Stomach (tissue), 9 donors: Measurements from ENCODE around the gene BTBD10. TPM values are rescaled to one million over a fixed set of nuclear protein-coding genes. Genes with fewer than 3 reads are reported as not detected.

Experiments used
- DNase-seq, 2 donors: peaks; one replicate each; pipeline versions ENCODE4 v3.0.0 to v3.0.0-alpha.2; 2013 to 2019
- H3K27ac ChIP-seq, 5 donors: fragments of 200-600 bp in 4 of 5; sonication (generic) in 4 of 5; one replicate each; pipeline ENCODE4 v1.5.1; 2013 to 2019; ENCODE audit warnings: mild to moderate bottlenecking in 1 of 5, moderate library complexity in 1 of 5
- H3K27me3 ChIP-seq, 3 donors: fragments of 200-600 bp; sonication (generic); one replicate each; pipeline ENCODE4 v1.5.1; 2017 to 2019; ENCODE audit warnings: mixed run types in 1 of 3
- H3K36me3 ChIP-seq, 4 donors: fragments of 200-600 bp; sonication (generic); 1 replicate in 3 of 4; 2 replicates in 1 of 4; pipeline ENCODE4 v1.5.1; 2016 to 2019
- H3K4me1 ChIP-seq, 4 donors: fragments of 200-600 bp; sonication (generic); one replicate each; pipeline ENCODE4 v1.5.1; 2016 to 2019
- H3K4me3 ChIP-seq, 4 donors: fragments of 200-600 bp; sonication (generic) in 3 of 4; one replicate each; pipeline ENCODE4 v1.5.1; 2016 to 2019; ENCODE audit warnings: mild to moderate bottlenecking in 1 of 4
- H3K9me3 ChIP-seq, 4 donors: fragments of 200-600 bp; sonication (generic); one replicate each; pipeline ENCODE4 v1.5.1; 2016 to 2019
- EP300 ChIP-seq: sonication (generic); formaldehyde crosslinking; IDR thresholded peaks from one replicate; pipeline ENCODE4 v1.6.1; 2017; ENCODE audit warnings: antibody characterized with exemption
- POLR2A ChIP-seq, 4 donors: fragments of 450-650 bp; IDR thresholded peaks; one replicate each; pipeline ENCODE4 v1.6.1; 2016; ENCODE audit warnings: antibody characterized with exemption in 4 of 4, control low read depth in 2 of 4, mild to moderate bottlenecking in 1 of 4, moderate library complexity in 1 of 4
- POLR2AphosphoS5 ChIP-seq, 3 donors: sonication (generic); formaldehyde crosslinking; IDR thresholded peaks; one replicate each; pipeline ENCODE4 v1.6.1; 2016; ENCODE audit warnings: antibody characterized with exemption in 3 of 3
- WGBS, 5 donors: extraction: QIAGEN DNeasy Blood & Tissue Kit in 3 of 5; methylation state at CpG; one replicate each; pipeline versions ENCODE4 v1.1.5 to v1.1.7; 2013 to 2018; 5-methylcytosine and 5-hydroxymethylcytosine counted together
- intact Hi-C: fragments of 100-400 bp; cut with DNase I; formaldehyde crosslinking; loops from one replicate; pipeline ENCODE4 v1.15.1; 2023; ENCODE audit warnings: low total_unique reads
- polyA plus RNA-seq, 3 donors: library from polyadenylated mRNA; stranded (reverse); fragments of 200-250 nt; gene quantifications; one replicate each; pipeline ENCODE4 v1.2.3, GENCODE V29; 2013
- total RNA-seq, 5 donors: library from RNA; depleted of rRNA; stranded (reverse); fragments of >200 nt; gene quantifications; one replicate each; pipeline versions ENCODE4 v1.1.0 to v1.2.3, GENCODE V29; 2014 to 2016
- TF ChIP-seq, protein P1 (sequence below), 7 experiments: fragments of 450-650 bp in 4 of 7; fragments of 200-600 bp in 3 of 7; sonication (generic) in 3 of 7; IDR thresholded peaks; one replicate each; pipeline ENCODE4 v1.5.1; 2016 to 2019; ENCODE audit warnings: antibody characterized with exemption in 7 of 7, control low read depth in 2 of 7, mild to moderate bottlenecking in 1 of 7
- donor health status: healthy with polysubstance abuse.
- donor health status: Bipolar disorder and iron deficiency.
- donor health status: healthy.

Gene BTBD10
- total and polyA plus RNA-seq, 8 donors, result 2.0 to 111 (median 29.3) TPM

DNA sequence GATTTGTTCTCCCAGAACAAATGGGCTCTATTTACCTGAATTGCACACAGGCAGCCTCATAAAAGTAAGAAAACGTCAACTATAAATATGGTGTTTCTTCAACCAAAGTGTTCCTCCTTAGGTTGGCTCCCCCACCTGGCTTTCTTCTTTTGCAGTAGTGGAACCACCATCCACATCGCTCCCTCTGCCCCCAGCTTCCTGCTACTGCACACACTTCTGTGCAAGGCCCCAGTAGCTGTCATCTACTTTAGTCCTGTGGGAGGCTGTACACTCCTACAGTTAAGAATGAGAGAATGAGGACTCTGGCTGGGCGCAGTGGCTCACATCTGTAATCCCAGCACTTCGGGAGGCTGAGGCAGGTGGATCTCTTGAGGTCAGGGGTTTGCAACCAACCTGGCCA is 95.9 kb downstream of the BTBD10 start:
- Histone ChIP-seq H3K9me3 (no peaks in the 10 kb centered on the region), H3K27me3 (no peaks in the 10 kb centered on the region), H3K27ac (no peak overlapping the region), H3K4me3 (no peak overlapping the region), H3K36me3 (peaks cover 42 to 100% (median 97%) of the 10 kb centered on the region in 4 donors), H3K4me1 (no peaks in the 10 kb centered on the region)
- DNase-seq, result no peak
- intact Hi-C loops, result no loop called here
- TF ChIP-seq EP300, result no peak
- TF ChIP-seq, protein P1, sequence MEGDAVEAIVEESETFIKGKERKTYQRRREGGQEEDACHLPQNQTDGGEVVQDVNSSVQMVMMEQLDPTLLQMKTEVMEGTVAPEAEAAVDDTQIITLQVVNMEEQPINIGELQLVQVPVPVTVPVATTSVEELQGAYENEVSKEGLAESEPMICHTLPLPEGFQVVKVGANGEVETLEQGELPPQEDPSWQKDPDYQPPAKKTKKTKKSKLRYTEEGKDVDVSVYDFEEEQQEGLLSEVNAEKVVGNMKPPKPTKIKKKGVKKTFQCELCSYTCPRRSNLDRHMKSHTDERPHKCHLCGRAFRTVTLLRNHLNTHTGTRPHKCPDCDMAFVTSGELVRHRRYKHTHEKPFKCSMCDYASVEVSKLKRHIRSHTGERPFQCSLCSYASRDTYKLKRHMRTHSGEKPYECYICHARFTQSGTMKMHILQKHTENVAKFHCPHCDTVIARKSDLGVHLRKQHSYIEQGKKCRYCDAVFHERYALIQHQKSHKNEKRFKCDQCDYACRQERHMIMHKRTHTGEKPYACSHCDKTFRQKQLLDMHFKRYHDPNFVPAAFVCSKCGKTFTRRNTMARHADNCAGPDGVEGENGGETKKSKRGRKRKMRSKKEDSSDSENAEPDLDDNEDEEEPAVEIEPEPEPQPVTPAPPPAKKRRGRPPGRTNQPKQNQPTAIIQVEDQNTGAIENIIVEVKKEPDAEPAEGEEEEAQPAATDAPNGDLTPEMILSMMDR (IDR thresholded peaks at IDR 0.05), result no peak
- TF ChIP-seq POLR2AphosphoS5 (IDR thresholded peaks at IDR 0.05), result no peak
- no peak for TF ChIP-seq POLR2A (IDR thresholded peaks at IDR 0.05)
- WGBS, 5 donors, result 93 to 100% (median 94%) methylated on average over 3 to 4 of the region's 4 CpGs

DNA sequence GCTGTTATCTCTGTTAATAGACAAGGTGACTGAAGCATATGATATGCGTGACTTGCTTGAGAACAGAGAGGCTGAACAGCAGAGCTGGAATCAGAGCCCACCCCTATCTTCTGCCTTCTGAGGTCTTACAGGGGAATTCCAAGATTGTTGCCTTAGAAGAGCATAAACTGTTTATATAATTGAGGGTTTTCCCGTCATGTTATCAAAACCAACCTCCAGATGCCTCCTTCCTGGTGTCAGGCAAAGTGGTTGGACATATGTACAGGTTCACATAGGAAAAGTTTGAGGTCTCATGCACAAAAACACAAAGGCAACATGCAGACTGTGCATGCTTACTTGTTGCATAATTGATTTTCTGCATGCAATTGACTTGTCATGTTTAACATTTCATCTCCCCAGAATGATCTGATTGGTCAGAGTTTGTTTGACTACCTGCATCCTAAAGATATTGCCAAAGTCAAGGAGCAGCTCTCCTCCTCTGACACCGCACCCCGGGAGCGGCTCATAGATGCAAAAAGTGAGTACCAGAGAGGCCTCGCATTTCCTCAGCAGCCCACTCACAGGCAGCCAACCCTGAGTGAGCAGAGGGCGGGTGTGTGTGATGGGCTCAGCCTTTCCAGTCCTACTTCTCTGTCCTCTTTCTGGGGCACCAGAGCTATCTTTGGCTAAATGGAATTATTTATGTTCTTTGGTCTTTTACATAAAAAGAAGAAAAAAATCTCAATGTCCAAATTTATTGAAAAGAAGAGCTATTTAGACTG is 96.6 kb downstream of the BTBD10 start:
- H3K36me3 ChIP-seq, result peaks cover 44 to 100% (median 97%) of the 10 kb centered on the region in 4 donors
- no peak for DNase-seq
- 85 to 91% (median 90%) methylated on average over 7 of the region's 7 CpGs for WGBS, 5 donors
- intact Hi-C loops, result no loop called here
- H3K27ac ChIP-seq, result no peak overlapping the region
- no peaks in the 10 kb centered on the region for H3K9me3 ChIP-seq
- no peak for TF ChIP-seq EP300
- no peak for TF ChIP-seq POLR2A (IDR thresholded peaks at IDR 0.05)
- TF ChIP-seq POLR2AphosphoS5 (IDR thresholded peaks at IDR 0.05), result no peak
- TF ChIP-seq, protein P1 (IDR thresholded peaks at IDR 0.05), result no peak
- H3K4me3 ChIP-seq, result no peak overlapping the region
- H3K4me1 ChIP-seq, result no peaks in the 10 kb centered on the region
- H3K27me3 ChIP-seq, result no peaks in the 10 kb centered on the region

DNA sequence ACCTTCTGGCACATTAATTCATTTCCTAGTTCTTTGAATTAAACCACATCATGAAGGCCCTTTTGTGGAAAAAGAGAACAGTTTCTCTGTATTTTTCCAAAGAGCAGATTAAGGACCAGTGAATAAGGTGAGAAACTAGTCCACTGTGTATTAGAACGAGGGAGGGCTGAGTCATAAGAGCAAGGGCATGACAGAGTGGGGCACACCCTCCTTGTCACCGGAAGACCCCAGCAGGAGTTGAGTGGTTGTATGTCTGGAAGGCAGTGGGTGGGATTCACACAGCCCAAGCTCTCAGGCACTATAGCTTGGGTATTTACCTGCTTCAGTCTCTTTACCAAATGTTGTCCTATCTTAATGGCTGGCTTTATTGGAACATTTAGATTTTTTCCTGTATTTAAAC is 98.6 kb downstream of the BTBD10 start:
- Histone ChIP-seq H3K9me3 (no peaks in the 10 kb centered on the region), H3K4me3 (no peak overlapping the region), H3K36me3 (peaks cover 48 to 100% (median 97%) of the 10 kb centered on the region in 4 donors), H3K27me3 (no peaks in the 10 kb centered on the region), H3K4me1 (no peaks in the 10 kb centered on the region), H3K27ac (no peak overlapping the region)
- 68 to 80% (median 76%) methylated on average over 2 of the region's 2 CpGs for WGBS, 5 donors
- no peak for TF ChIP-seq POLR2AphosphoS5 (IDR thresholded peaks at IDR 0.05)
- TF ChIP-seq POLR2A (IDR thresholded peaks at IDR 0.05), result no peak
- TF ChIP-seq, protein P1 (IDR thresholded peaks at IDR 0.05), result no peak
- TF ChIP-seq EP300, result no peak
- DNase-seq, result no peak
- intact Hi-C loops, result no loop called here

DNA sequence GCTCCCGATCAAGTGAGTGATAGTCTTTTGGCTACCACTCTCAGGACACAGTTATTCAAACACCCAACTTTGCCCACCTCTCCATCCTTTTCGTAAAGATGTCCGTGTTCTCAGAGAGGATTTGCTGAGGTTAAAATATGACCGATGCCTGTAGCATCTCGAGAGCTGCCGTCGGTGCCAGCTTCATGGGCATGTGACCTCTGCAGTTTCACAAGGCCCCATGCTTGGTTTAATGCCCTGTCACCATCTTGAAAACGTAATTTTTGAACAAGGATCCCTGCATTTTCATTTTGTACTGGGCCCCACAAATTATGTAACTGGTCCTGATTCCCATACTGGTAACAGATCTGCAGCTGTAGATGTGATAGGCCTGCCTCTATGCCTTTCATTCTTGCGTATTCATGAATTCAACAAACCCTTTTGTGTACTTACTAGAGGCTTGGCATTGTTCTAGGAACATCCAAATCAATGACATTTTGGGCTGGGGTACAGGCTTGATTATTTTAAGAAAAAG is 100.4 kb downstream of the BTBD10 start:
- H3K36me3 ChIP-seq, result peaks cover 49 to 100% (median 96%) of the 10 kb centered on the region in 4 donors
- TF ChIP-seq EP300 (no peak), POLR2A (IDR thresholded peaks at IDR 0.05) (no peak), POLR2AphosphoS5 (IDR thresholded peaks at IDR 0.05) (no peak)
- TF ChIP-seq, protein P1 (IDR thresholded peaks at IDR 0.05), result no peak
- no peaks in the 10 kb centered on the region for H3K27me3 ChIP-seq
- H3K9me3 ChIP-seq, result no peaks in the 10 kb centered on the region
- no peak overlapping the region for H3K27ac ChIP-seq
- intact Hi-C loops, result no loop called here
- WGBS, 5 donors, result 93 to 95% (median 94%) methylated on average over 9 of the region's 9 CpGs
- no peak overlapping the region for H3K4me3 ChIP-seq
- DNase-seq, result no peak
- H3K4me1 ChIP-seq, result no peaks in the 10 kb centered on the region
